Ovary (tissue), 3 donors: ENCODE measurements around the gene CYLD.

Experiments used
- CTCF ChIP-seq, 3 donors: fragments of 450-650 bp in 2 of 3; fragments of 200-600 bp in 1 of 3; IDR thresholded peaks; one replicate each; pipeline versions ENCODE4 v1.5.1 to v1.8.0; 2016 to 2022; ENCODE audit warnings: antibody characterized with exemption in 3 of 3, mild to moderate bottlenecking in 1 of 3
- EP300 ChIP-seq: sonication (generic); formaldehyde crosslinking; IDR thresholded peaks from one replicate; pipeline ENCODE4 v1.6.1; 2017; ENCODE audit warnings: antibody characterized with exemption
- POLR2A ChIP-seq: fragments of 450-650 bp; IDR thresholded peaks from one replicate; pipeline ENCODE4 v1.6.1; 2017; ENCODE audit warnings: antibody characterized with exemption, mild to moderate bottlenecking, moderate library complexity
- donor health status: DM: no; HTN: no; CAD: no.

- TF ChIP-seq CTCF (IDR thresholded peaks at IDR 0.05) (no peak), POLR2A (no peak), EP300 (no peak)
Observed at GRCh38 chr16:50821586-50821985, 79.7 kb downstream of the CYLD start.
